Endothelial cell of umbilical vein (primary cell): ENCODE data around the gene FMNL2. TPM values are rescaled to one million over a fixed set of nuclear protein-coding genes. Genes with fewer than 3 reads are reported as not detected.
A peak's percentile ranks its signal among the peaks of the same experiment; 100 is the strongest.

Experiments
- BruUV-seq: library from RNA; stranded (reverse); fragments of 400-500 nt; replicated peaks from 2 replicates; lab custom pipeline; 2021; lab: Mats Ljungman, UMichigan
- CTCF ChIA-PET: fragments of 300-600, 350-600 bp; sonication (Branson Sonifier 250); formaldehyde crosslinking; loops from one replicate; lab custom pipeline; 2021; ENCODE audit warnings: antibody characterized with exemption, inconsistent platforms; lab: Charles Lee
- POLR2A ChIA-PET: fragments of 300-600, 350-600 bp; sonication (Branson Sonifier 250); formaldehyde crosslinking; loops from one replicate; lab custom pipeline; 2021; ENCODE audit warnings: antibody characterized with exemption, inconsistent platforms; lab: Charles Lee
- DNase-seq: peaks from one replicate; pipeline ENCODE4 v3.0.0-alpha.2; 2011; ENCODE audit warnings: low read depth, low spot score
- FAIRE-seq: peaks from 2 replicates; lab custom pipeline; 2011; peaks lifted over from hg19 to GRCh38; lab: Jason Lieb, UNC
- H2AFZ ChIP-seq: 2 replicates; pipeline ENCODE4 v1.6.0; 2012; ENCODE audit warnings: low read depth, low read length, control low read depth, inconsistent platforms
- H3K27ac ChIP-seq: 2 replicates; pipeline ENCODE4 v1.5.1; 2011; ENCODE audit warnings: low read depth, mild to moderate bottlenecking, control low read depth, low read length, moderate library complexity; ENCODE audit not compliant: insufficient read depth
- H3K27me3 ChIP-seq, 2 experiments: 2 replicates each; pipeline versions ENCODE4 v1.6.0 to v1.6.1; 2011; ENCODE audit warnings: low read length in 2 of 2, mixed read lengths in 1 of 2; ENCODE audit not compliant: control insufficient read depth in 2 of 2, insufficient read depth in 2 of 2
- H3K36me3 ChIP-seq, 2 experiments: 2 replicates in 1 of 2; 3 replicates in 1 of 2; pipeline ENCODE4 v1.5.1; 2011; ENCODE audit warnings: low read length in 2 of 2, mild to moderate bottlenecking in 1 of 2, moderate library complexity in 1 of 2; ENCODE audit not compliant: control insufficient read depth in 2 of 2, insufficient read depth in 2 of 2; ENCODE audit errors: extremely low read depth in 1 of 2
- H3K4me1 ChIP-seq: 3 replicates; pipeline ENCODE4 v1.5.1; 2011; ENCODE audit warnings: mild to moderate bottlenecking, low read length; ENCODE audit not compliant: control insufficient read depth, insufficient read depth; ENCODE audit errors: extremely low read depth
- H3K4me2 ChIP-seq: 2 replicates; pipeline ENCODE4 v1.6.1; 2011; ENCODE audit warnings: low read length, control low read depth, mixed read lengths; ENCODE audit not compliant: insufficient read depth
- H3K4me3 ChIP-seq, 3 experiments: fragments of 200-600 bp in 1 of 3; sonication (generic), shearing (Covaris generic) in 1 of 3; replicated peaks in 1 of 3; 2 replicates each; pipeline ENCODE4 v1.5.1; 2011 to 2016; ENCODE audit warnings: control low read depth in 3 of 3, low read length in 3 of 3, mild to moderate bottlenecking in 2 of 3, inconsistent platforms in 1 of 3, low read depth in 1 of 3, moderate library complexity in 1 of 3; ENCODE audit not compliant: insufficient read depth in 1 of 3
- H3K79me2 ChIP-seq: 2 replicates; pipeline ENCODE4 v1.6.0; 2012; ENCODE audit warnings: low read length, inconsistent platforms; ENCODE audit not compliant: control insufficient read depth, insufficient read depth
- H3K9ac ChIP-seq: replicated peaks from 2 replicates; pipeline ENCODE3; 2011; ENCODE audit warnings: low read length, control low read depth; ENCODE audit not compliant: insufficient read depth; ENCODE audit errors: extremely low read depth
- H3K9me1 ChIP-seq: replicated peaks from 3 replicates; pipeline ENCODE4 v1.6.0; 2011; ENCODE audit warnings: mild to moderate bottlenecking, low read length; ENCODE audit not compliant: control insufficient read depth, insufficient read depth; ENCODE audit errors: extremely low read depth
- H3K9me3 ChIP-seq: replicated peaks from 2 replicates; pipeline ENCODE4 v1.5.1; 2012; ENCODE audit warnings: low read length, inconsistent platforms; ENCODE audit not compliant: control insufficient read depth, insufficient read depth
- H4K20me1 ChIP-seq: replicated peaks from 2 replicates; pipeline ENCODE3; 2011; ENCODE audit warnings: mild to moderate bottlenecking, low read length; ENCODE audit not compliant: control insufficient read depth, insufficient read depth; ENCODE audit errors: extremely low read depth
- EZH2 ChIP-seq: IDR thresholded peaks from 2 replicates; pipeline ENCODE4 v1.6.1; 2012; ENCODE audit warnings: borderline replicate concordance, low read depth, mild to moderate bottlenecking, moderate library complexity, low read length, inconsistent platforms; ENCODE audit not compliant: severe bottlenecking
- FOS ChIP-seq: IDR thresholded peaks from 2 replicates; pipeline ENCODE4 v1.6.1; 2011; ENCODE audit warnings: mild to moderate bottlenecking, low read length, moderate library complexity, borderline replicate concordance; ENCODE audit not compliant: insufficient read depth
- GATA2 ChIP-seq: IDR thresholded peaks from 2 replicates; pipeline ENCODE4 v1.7.0; 2011; ENCODE audit warnings: low read depth, mild to moderate bottlenecking, moderate library complexity, mixed read lengths, low read length; ENCODE audit not compliant: insufficient read length, insufficient read depth
- JUN ChIP-seq: IDR thresholded peaks from 2 replicates; pipeline ENCODE4 v1.6.1; 2011; ENCODE audit warnings: borderline replicate concordance, low read depth; ENCODE audit not compliant: insufficient read length, insufficient read depth
- MYC ChIP-seq: IDR thresholded peaks from one replicate; pipeline ENCODE4 v1.6.1; 2011; ENCODE audit warnings: mild to moderate bottlenecking, low read depth, low read length
- POLR2A ChIP-seq: IDR thresholded peaks from 2 replicates; pipeline ENCODE4 v1.6.1; 2012; ENCODE audit warnings: low read depth, mild to moderate bottlenecking, control low read depth, low read length
- POLR2AphosphoS5 ChIP-seq: IDR thresholded peaks from 2 replicates; pipeline ENCODE4 v1.6.1; 2012; ENCODE audit warnings: low read depth, mild to moderate bottlenecking, control low read depth, low read length, moderate library complexity; ENCODE audit not compliant: insufficient read depth
- dilution Hi-C: fragments of 300-500 bp; cut with MboI; formaldehyde crosslinking; loops from one replicate; pipeline ENCODE4 v1.15.0; 2019; ENCODE audit warnings: low sequenced_read_pairs; ENCODE audit not compliant: extremely low pct_ligation_motif_present
- intact Hi-C: fragments of 100-400 bp; cut with micrococcal nuclease; formaldehyde crosslinking; loops from one replicate; pipeline ENCODE4 v1.10.0; 2022
- polyA plus RNA-seq, 4 experiments: library from polyadenylated mRNA; depleted of rRNA in 3 of 4; stranded (reverse) in 3 of 4; unstranded in 1 of 4; fragments of >200 nt; gene quantifications; 2 replicates each; pipeline versions ENCODE4 v1.2.1 to v1.2.3, GENCODE V29; 2011 to 2012; ENCODE audit warnings: missing spikeins in 1 of 4
- total RNA-seq: library from RNA; stranded (reverse); gene quantifications from 2 replicates; pipeline ENCODE4 v1.2.3, GENCODE V29; 2021
- TF ChIP-seq, protein P1 (sequence below): IDR thresholded peaks from 2 replicates; pipeline ENCODE4 v1.6.1; 2011; ENCODE audit not compliant: insufficient read depth, insufficient read length
- TF ChIP-seq, protein P2 (sequence below), 2 donors: IDR thresholded peaks; 1 replicate in 1 of 2; 2 replicates in 1 of 2; pipeline ENCODE4 v1.5.1; 2011; ENCODE audit warnings: low read length in 2 of 2, mild to moderate bottlenecking in 2 of 2, moderate library complexity in 2 of 2, control low read depth in 1 of 2, inconsistent platforms in 1 of 2, low read depth in 1 of 2; ENCODE audit not compliant: insufficient read depth in 1 of 2; ENCODE audit errors: extremely low read depth in 1 of 2

The FMNL2 gene
- total and polyA plus RNA-seq, 2 donors (not counting 3 experiments of a cell fraction or from before 2014, with no cell fraction given), result 8.3 to 28.0 TPM

DNA sequence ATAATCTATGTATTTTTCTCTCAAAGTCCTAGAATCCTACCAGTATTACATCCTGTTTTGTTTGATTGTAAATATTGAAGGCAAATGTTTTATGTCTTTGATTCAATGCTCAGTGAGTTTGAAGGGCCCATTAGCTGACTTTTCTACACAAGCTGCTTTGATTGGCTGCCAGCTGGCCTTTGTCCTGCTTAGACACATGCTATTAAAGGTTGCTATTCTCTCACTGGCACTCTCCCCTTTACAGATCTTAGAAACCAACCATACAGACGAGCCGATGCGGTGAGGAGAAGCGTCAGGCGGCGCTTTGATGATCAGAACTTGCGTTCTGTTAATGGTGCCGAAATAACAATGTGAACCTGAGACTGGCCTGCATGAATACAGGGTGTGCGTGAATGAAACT lies 312.6 kb downstream of the FMNL2 start:
- H3K4me1 ChIP-seq, result peaks cover 5% of the 10 kb centered on the region
- DNase-seq (peak; percentile 5), FAIRE-seq (no peak)
- intact Hi-C loops, result no loop called here
- H3K79me2 ChIP-seq, result no peaks in the 10 kb centered on the region
- H3K27me3 ChIP-seq, result no peaks in the 10 kb centered on the region
- H2AFZ ChIP-seq, result no peak overlapping the region
- dilution Hi-C loops, result no loop called here
- no peaks in the 10 kb centered on the region for H3K9me1 ChIP-seq
- H3K9ac ChIP-seq, result no peak overlapping the region
- BruUV-seq, result no TSS peak
- ChIA-PET CTCF (interaction anchor here (1.4 to 3.8 kb wide), 5 partner anchors 8 to 611 kb away, joined by 3 to 30 read pairs (median 7); partner anchors contain the start of gene STAM2), POLR2A (interaction anchor here (0.9 kb wide), 1 partner anchor 12 kb away, joined by 3 read pairs; no protein-coding TSS in a partner anchor)
- no peak overlapping the region for H3K4me3 ChIP-seq
- no peak overlapping the region for H3K4me2 ChIP-seq
- no peak overlapping the region for H3K27ac ChIP-seq
- TF ChIP-seq GATA2 (no peak), POLR2A (no peak), POLR2AphosphoS5 (no peak), EZH2 (no peak), JUN (no peak), FOS (no peak), MYC (no peak)
- TF ChIP-seq, protein P1, sequence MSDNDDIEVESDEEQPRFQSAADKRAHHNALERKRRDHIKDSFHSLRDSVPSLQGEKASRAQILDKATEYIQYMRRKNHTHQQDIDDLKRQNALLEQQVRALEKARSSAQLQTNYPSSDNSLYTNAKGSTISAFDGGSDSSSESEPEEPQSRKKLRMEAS, result no peak
- TF ChIP-seq, protein P2, sequence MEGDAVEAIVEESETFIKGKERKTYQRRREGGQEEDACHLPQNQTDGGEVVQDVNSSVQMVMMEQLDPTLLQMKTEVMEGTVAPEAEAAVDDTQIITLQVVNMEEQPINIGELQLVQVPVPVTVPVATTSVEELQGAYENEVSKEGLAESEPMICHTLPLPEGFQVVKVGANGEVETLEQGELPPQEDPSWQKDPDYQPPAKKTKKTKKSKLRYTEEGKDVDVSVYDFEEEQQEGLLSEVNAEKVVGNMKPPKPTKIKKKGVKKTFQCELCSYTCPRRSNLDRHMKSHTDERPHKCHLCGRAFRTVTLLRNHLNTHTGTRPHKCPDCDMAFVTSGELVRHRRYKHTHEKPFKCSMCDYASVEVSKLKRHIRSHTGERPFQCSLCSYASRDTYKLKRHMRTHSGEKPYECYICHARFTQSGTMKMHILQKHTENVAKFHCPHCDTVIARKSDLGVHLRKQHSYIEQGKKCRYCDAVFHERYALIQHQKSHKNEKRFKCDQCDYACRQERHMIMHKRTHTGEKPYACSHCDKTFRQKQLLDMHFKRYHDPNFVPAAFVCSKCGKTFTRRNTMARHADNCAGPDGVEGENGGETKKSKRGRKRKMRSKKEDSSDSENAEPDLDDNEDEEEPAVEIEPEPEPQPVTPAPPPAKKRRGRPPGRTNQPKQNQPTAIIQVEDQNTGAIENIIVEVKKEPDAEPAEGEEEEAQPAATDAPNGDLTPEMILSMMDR (IDR thresholded peaks at IDR 0.05; ENCODE audit: extremely low read depth in 1 of 2, insufficient read depth in 1 of 2, low read depth in 1 of 2, low read length in 2 of 2), result no peak
- peaks cover 2 to 6% of the 10 kb centered on the region in 2 experiments for H3K36me3 ChIP-seq
- H4K20me1 ChIP-seq, result no peaks in the 10 kb centered on the region
- no peaks in the 10 kb centered on the region for H3K9me3 ChIP-seq
